ENCODE data around the gene EML1. TPM values are rescaled to one million over a fixed set of nuclear protein-coding genes. Genes with fewer than 3 reads are reported as not detected.
A peak's percentile ranks its signal among the peaks of the same experiment; 100 is the strongest.

The EML1 gene
- total RNA-seq, 4 donors from 2014 or later = 12.5 to 19.1 (median 16.6) TPM

- no peaks in the 10 kb centered on the region for H3K27me3 ChIP-seq
- DNase-seq = no peak
- H3K27ac ChIP-seq = peak overlapping the region in 3 of 4 donors; percentile 52
- H3K4me1 ChIP-seq = peaks cover 32 to 56% of the 10 kb centered on the region in 2 donors
- H3K9me3 ChIP-seq = no peaks in the 10 kb centered on the region
- no peak for TF ChIP-seq CTCF (IDR thresholded peaks at IDR 0.05 in 4 of 5, conservative IDR thresholded peaks at IDR 0.05 in 1 of 5)
- TF ChIP-seq POLR2A (IDR thresholded peaks at IDR 0.05) = no peak
- H3K4me3 ChIP-seq = no peak overlapping the region
- no peaks in the 10 kb centered on the region for H3K36me3 ChIP-seq
- in situ Hi-C loops (cut with MboI; ENCODE audit: low sequenced_read_pairs in 4 of 4) = no loop called here
- intact Hi-C loops (cut with DNase I; ENCODE audit: low total_unique reads) = no loop called here
- ATAC-seq = no peak
Observed at GRCh38 chr14:99745307-99745951, 47.8 kb upstream of the EML1 start.

- Histone ChIP-seq H3K27me3 (no peaks in the 10 kb centered on the region), H3K36me3 (no peaks in the 10 kb centered on the region), H3K27ac (peak overlapping the region; percentile 10 to 52 (median 50)), H3K4me3 (no peak overlapping the region), H3K4me1 (peaks cover 26 to 43% of the 10 kb centered on the region in 2 donors), H3K9me3 (no peaks in the 10 kb centered on the region)
- in situ Hi-C loops (cut with MboI; ENCODE audit: low sequenced_read_pairs in 4 of 4) (no loop called here), intact Hi-C loops (cut with DNase I; ENCODE audit: low total_unique reads) (no loop called here)
- ATAC-seq = no peak
- no peak for TF ChIP-seq CTCF (IDR thresholded peaks at IDR 0.05 in 4 of 5, conservative IDR thresholded peaks at IDR 0.05 in 1 of 5)
- TF ChIP-seq POLR2A (IDR thresholded peaks at IDR 0.05) = no peak
- no peak for DNase-seq
Observed at GRCh38 chr14:99747167-99747566, 46.0 kb upstream of the EML1 start.

GRCh38 chr14:99747582-99748330, 45.5 kb upstream of the EML1 start:
- Histone ChIP-seq H3K27ac (peak overlapping the region in 3 of 4 donors; percentile 49 to 52 (median 52)), H3K9me3 (no peaks in the 10 kb centered on the region), H3K4me1 (peaks cover 32 to 44% of the 10 kb centered on the region in 2 donors), H3K36me3 (no peaks in the 10 kb centered on the region), H3K4me3 (no peak overlapping the region), H3K27me3 (no peaks in the 10 kb centered on the region)
- in situ Hi-C loops (cut with MboI; ENCODE audit: low sequenced_read_pairs in 4 of 4) = no loop called here
- ATAC-seq (no peak), DNase-seq (no peak)
- TF ChIP-seq POLR2A (IDR thresholded peaks at IDR 0.05) = no peak
- no peak for TF ChIP-seq CTCF (IDR thresholded peaks at IDR 0.05 in 4 of 5, conservative IDR thresholded peaks at IDR 0.05 in 1 of 5)
- intact Hi-C loops (cut with DNase I; ENCODE audit: low total_unique reads) = no loop called here

GRCh38 chr14:99748529-99748928, 44.7 kb upstream of the EML1 start:
- in situ Hi-C loops (cut with MboI; ENCODE audit: low sequenced_read_pairs in 4 of 4) = no loop called here
- Histone ChIP-seq H3K4me3 (no peak overlapping the region), H3K27ac (no peak overlapping the region), H3K9me3 (no peaks in the 10 kb centered on the region), H3K4me1 (peaks cover 33 to 46% of the 10 kb centered on the region in 2 donors), H3K27me3 (no peaks in the 10 kb centered on the region), H3K36me3 (no peaks in the 10 kb centered on the region)
- TF ChIP-seq POLR2A (IDR thresholded peaks at IDR 0.05) (no peak), CTCF (IDR thresholded peaks at IDR 0.05 in 4 of 5, conservative IDR thresholded peaks at IDR 0.05 in 1 of 5) (no peak)
- ATAC-seq (no peak), DNase-seq (no peak)
- intact Hi-C loops (cut with DNase I; ENCODE audit: low total_unique reads) = no loop called here

Measured in gastrocnemius medialis (tissue), 4 donors.